ENCODE data around the gene KHK. TPM values are rescaled to one million over a fixed set of nuclear protein-coding genes. Genes with fewer than 3 reads are reported as not detected.

The KHK gene
- total and polyA plus RNA-seq, 2 of the 8 experiments (the other 6 are each of a cell fraction or from before 2014, with no cell fraction given): 11.0 to 17.7 TPM

DNA sequence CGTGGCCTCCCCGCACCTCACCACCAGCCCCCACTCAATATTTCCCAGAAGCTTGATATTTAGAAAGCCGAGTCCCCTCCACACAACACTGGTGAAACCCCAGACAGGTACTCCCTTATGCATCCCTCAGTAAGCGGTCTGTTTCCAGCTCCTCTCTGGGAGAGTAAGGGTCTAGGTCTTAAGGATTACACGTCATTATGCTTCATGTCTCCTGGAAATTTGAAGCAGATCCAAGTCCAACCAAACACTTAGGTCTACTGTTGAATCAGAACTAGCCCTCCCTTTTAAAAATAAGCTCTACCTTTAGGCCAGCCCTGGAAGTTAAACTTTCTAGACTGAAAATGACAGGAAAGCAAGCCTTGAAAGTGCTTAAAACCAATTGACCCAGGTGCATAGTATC is 13.7 kb upstream of the KHK start:
- FAIRE-seq (no peak), DNase-seq (ENCODE audit: low read depth in 1 of 2, low spot score in 2 of 2) (no peak)
- peak overlapping the region; percentile 85 to 99 for H3K4me2 ChIP-seq (ENCODE audit: insufficient read depth in 1 of 2, low read depth in 2 of 2, low read length in 2 of 2)
- no peaks in the 10 kb centered on the region for H3K9me3 ChIP-seq (ENCODE audit: insufficient read depth in 2 of 2, low read depth in 1 of 2, low read length in 1 of 2)
- no peak overlapping the region for H3K9ac ChIP-seq (replicated peaks in 1 of 4; ENCODE audit: extremely low read depth in 1 of 4, low read depth in 3 of 4, low read length in 3 of 4)
- peaks cover 0 to 7% (median 4%) of the 10 kb centered on the region in 4 experiments; a peak in 5 of 7 replicates for H3K4me1 ChIP-seq (replicated peaks in 1 of 4; ENCODE audit: control insufficient read depth in 3 of 4, insufficient read depth in 4 of 4, low read length in 3 of 4)
- no peak overlapping the region for H2AK5ac ChIP-seq (ENCODE audit: low read depth, low read length)
- peak overlapping the region; percentile 28; the same call in 1 of the 2 replicates for H2AFZ ChIP-seq (ENCODE audit: low read length)
- WGBS, 2 experiments (ENCODE audit: extremely low coverage in 1 of 2, insufficient coverage in 1 of 2, insufficient read length in 1 of 2, insufficient replicate concordance in 2 of 2, low coverage in 1 of 2, low lambda C conversion rate in 2 of 2, missing lambda C conversion rate in 1 of 2): 65% methylated on average over 5 of the region's 5 CpGs; no CpG with 5 or more reads in 1 of the 2 experiments
- H3K23me2 ChIP-seq (ENCODE audit: low read depth, low read length): peaks cover 14% of the 10 kb centered on the region; the same call in 1 of the 2 replicates
- H2BK12ac ChIP-seq (ENCODE audit: low read depth, low read length): no peak overlapping the region
- POLR2A ChIA-PET (ENCODE audit: partially characterized antibody): interaction anchor here (0.9 to 18.5 kb wide), 7 partner anchors 10 to 79 kb away, joined by 3 to 441 read pairs (median 3); partner anchors contain the start of gene AGBL5
- H2BK15ac ChIP-seq (ENCODE audit: low read length): no peak overlapping the region
- H4K91ac ChIP-seq (replicated peaks; ENCODE audit: insufficient read length, low read length): no peak overlapping the region
- no peak overlapping the region for H2BK5ac ChIP-seq (ENCODE audit: low read depth, low read length)
- H2BK120ac ChIP-seq (replicated peaks; ENCODE audit: low read depth, low read length): no peak overlapping the region
- H3K18ac ChIP-seq (ENCODE audit: extremely low read depth, low read length): no peak overlapping the region
- H3K14ac ChIP-seq (ENCODE audit: insufficient read length): no peak overlapping the region
- peaks cover 0 to 12% of the 10 kb centered on the region in 2 experiments; a peak in 3 of 4 replicates for H3K79me2 ChIP-seq (ENCODE audit: control insufficient read depth in 1 of 2, insufficient read depth in 2 of 2, low read length in 2 of 2)
- 0 out of 2 replicates have a peak overlapping the region, but pooled peaks have one; percentile 3 for H2BK20ac ChIP-seq (ENCODE audit: low read length)
- H3K79me1 ChIP-seq (ENCODE audit: low read depth, low read length): peaks cover 12% of the 10 kb centered on the region; the same call in 1 of the 2 replicates
- peak overlapping the region; percentile 82 to 99 (median 93); a peak in 7 of 8 replicates for H3K4me3 ChIP-seq (ENCODE audit: extremely low read depth in 1 of 4, insufficient read depth in 2 of 4, low read depth in 3 of 4, low read length in 4 of 4)
- 0 out of 7 replicates have a peak, but pooled peaks cover 0 to 3% (median 0%) of the 10 kb centered on the region in 4 experiments for H3K27me3 ChIP-seq (replicated peaks in 1 of 4; ENCODE audit: control insufficient read depth in 3 of 4, extremely low read depth in 1 of 4, insufficient read depth in 3 of 4, low read length in 3 of 4)
- no peak overlapping the region for H3K4ac ChIP-seq (replicated peaks; ENCODE audit: insufficient read length, low read depth, low read length)
- H3K23ac ChIP-seq (ENCODE audit: insufficient read length): no peak overlapping the region
- no peak overlapping the region for H4K8ac ChIP-seq (ENCODE audit: extremely low read depth, insufficient read depth, low read length)
- no peak overlapping the region for H3K56ac ChIP-seq (replicated peaks; ENCODE audit: insufficient read length, low read depth, low read length)
- peaks cover 7 to 20% (median 12%) of the 10 kb centered on the region in 4 experiments; a peak in 7 of 8 replicates for H3K36me3 ChIP-seq (ENCODE audit: control insufficient read depth in 2 of 4, insufficient read depth in 4 of 4, low read length in 3 of 4)
- CTCF ChIA-PET (ENCODE audit: partially characterized antibody): interaction anchor here (0.9 to 2.7 kb wide), 9 partner anchors 8 to 130 kb away, joined by 3 to 20 read pairs (median 6); partner anchors contain the start of genes KHK and PREB
- no peak overlapping the region for H3K27ac ChIP-seq (ENCODE audit: low read depth, low read length)
- peaks cover 0 to 6% of the 10 kb centered on the region in 2 experiments for H4K20me1 ChIP-seq (replicated peaks in 1 of 2; ENCODE audit: control insufficient read depth in 1 of 2, insufficient read depth in 2 of 2, low read length in 2 of 2)
- peak overlapping the region; percentile 51 for H4K5ac ChIP-seq (ENCODE audit: insufficient read length, low read depth, low read length)
- TF ChIP-seq SIX5 (IDR thresholded peaks at IDR 0.05; ENCODE audit: low read depth, low read length) (no peak), FOSL1 (IDR thresholded peaks at IDR 0.05; ENCODE audit: insufficient read depth, low read depth, low read length) (no peak), MAFK (IDR thresholded peaks at IDR 0.05; ENCODE audit: low read depth, low read length) (no peak), SP2 (IDR thresholded peaks at IDR 0.05; ENCODE audit: low read length) (no peak), EZH2 (IDR thresholded peaks at IDR 0.05; ENCODE audit: low read depth, low read length, severe bottlenecking) (no peak), BRCA1 (IDR thresholded peaks at IDR 0.05; ENCODE audit: low read depth, low read length) (no peak), JUND (IDR thresholded peaks at IDR 0.05; ENCODE audit: low read length) (no peak), GTF2F1 (IDR thresholded peaks at IDR 0.05; ENCODE audit: borderline replicate concordance, low read depth, low read length) (no peak), CREB1 (IDR thresholded peaks at IDR 0.05) (no peak)
